Transverse colon (tissue), 4 donors: ENCODE measurements around the gene NFILZ. TPM values are rescaled to one million over a fixed set of nuclear protein-coding genes. Genes with fewer than 3 reads are reported as not detected.
A peak's percentile ranks its signal among the peaks of the same experiment; 100 is the strongest.

Experiments
- DNase-seq: peaks from one replicate; pipeline ENCODE4 v3.0.0-alpha.2; 2019
- H3K27ac ChIP-seq, 4 donors: fragments of 200-600 bp; sonication (generic); 2 replicates each; pipeline ENCODE4 v1.5.1; 2016 to 2018; ENCODE audit warnings: inconsistent platforms in 4 of 4
- H3K27me3 ChIP-seq: fragments of 200-600 bp; sonication (generic); 2 replicates; pipeline ENCODE4 v1.5.1; 2017; ENCODE audit warnings: inconsistent platforms
- H3K36me3 ChIP-seq, 4 donors: fragments of 200-600 bp; sonication (generic); 2 replicates each; pipeline ENCODE4 v1.5.1; 2017 to 2019; ENCODE audit warnings: inconsistent platforms in 4 of 4
- H3K4me1 ChIP-seq, 4 donors: fragments of 200-600 bp; sonication (generic); 2 replicates each; pipeline ENCODE4 v1.5.1; 2017 to 2020; ENCODE audit warnings: inconsistent platforms in 4 of 4
- H3K4me3 ChIP-seq, 4 donors: fragments of 200-600 bp; sonication (generic); 1 replicate in 1 of 4; 2 replicates in 3 of 4; pipeline versions ENCODE4 v1.5.1 to v1.6.1; 2017 to 2019; ENCODE audit warnings: inconsistent platforms in 4 of 4
- H3K9me3 ChIP-seq, 2 donors: fragments of 200-600 bp; sonication (generic); 2 replicates each; pipeline ENCODE4 v1.5.1; 2017 to 2019; ENCODE audit warnings: inconsistent platforms in 2 of 2
- CTCF ChIP-seq, 5 experiments: fragments of 200-600 bp in 3 of 5; fragments of 450-650 bp in 2 of 5; sonication (generic) in 3 of 5; IDR thresholded peaks; 1 replicate in 2 of 5; 2 replicates in 3 of 5; pipeline ENCODE4 v1.5.1; 2016 to 2017; ENCODE audit warnings: antibody characterized with exemption in 5 of 5, inconsistent platforms in 3 of 5, mild to moderate bottlenecking in 2 of 5, moderate library complexity in 1 of 5
- EP300 ChIP-seq: sonication (generic); formaldehyde crosslinking; IDR thresholded peaks from one replicate; pipeline ENCODE4 v1.6.1; 2017; ENCODE audit warnings: antibody characterized with exemption, low read depth
- POLR2A ChIP-seq: fragments of 450-650 bp; IDR thresholded peaks from one replicate; pipeline ENCODE4 v1.6.1; 2016; ENCODE audit warnings: antibody characterized with exemption, mild to moderate bottlenecking, moderate library complexity
- POLR2AphosphoS5 ChIP-seq, 3 donors: sonication (generic); formaldehyde crosslinking; IDR thresholded peaks; one replicate each; pipeline ENCODE4 v1.6.1; 2016; ENCODE audit warnings: antibody characterized with exemption in 3 of 3
- WGBS, 2 donors: methylation state at CpG; one replicate each; pipeline ENCODE4 v1.1.5; 2018; ENCODE audit warnings: low coverage in 1 of 2; 5-methylcytosine and 5-hydroxymethylcytosine counted together
- in situ Hi-C, 4 donors: fragments of 200-750 bp; cut with MboI; loops; one replicate each; pipeline versions ENCODE4 v1.15.0 to v1.15.1; 2017; ENCODE audit warnings: low sequenced_read_pairs in 3 of 4, low pct_ligation_motif_present in 1 of 4, low pct_unique_long_range_greater_than_20kb in 1 of 4
- intact Hi-C: fragments of 100-400 bp; cut with DNase I; formaldehyde crosslinking; loops from one replicate; pipeline ENCODE4 v1.15.1; 2023; ENCODE audit warnings: low total_unique reads
- total RNA-seq, 4 donors: library from RNA; depleted of rRNA; stranded (reverse); fragments of >200 nt; gene quantifications; one replicate each; pipeline ENCODE4 v1.1.0, GENCODE V29; 2016

The NFILZ gene
- total RNA-seq, 4 donors from 2014 or later, result not detected

- Histone ChIP-seq H3K4me1 (peaks cover 0 to 20% (median 2%) of the 10 kb centered on the region in 4 donors), H3K36me3 (no peaks in the 10 kb centered on the region), H3K27me3 (no peaks in the 10 kb centered on the region), H3K4me3 (no peak overlapping the region), H3K9me3 (no peaks in the 10 kb centered on the region), H3K27ac (peak overlapping the region in 2 of 4 donors; percentile 29 to 40)
- intact Hi-C loops (loop anchor here (10.0 kb wide), 1 partner anchor 65 kb away; the partner anchor contains the start of gene MYO1F), in situ Hi-C loops (no loop called here)
- DNase-seq, result no peak
- TF ChIP-seq POLR2A, result no peak
- WGBS, 2 donors, result 59% methylated on average over 8 of the region's 8 CpGs; no CpG with 5 or more reads in 1 of the 2 donors
Observed at GRCh38 chr19:8639821-8640401, 9.5 kb downstream of the NFILZ start.

GRCh38 chr19:8640402-8641004, 10.1 kb downstream of the NFILZ start:
- no peaks in the 10 kb centered on the region for H3K9me3 ChIP-seq
- no peaks in the 10 kb centered on the region for H3K36me3 ChIP-seq
- intact Hi-C loops, result loop anchor here (10.0 kb wide), 1 partner anchor 66 kb away; the partner anchor contains the start of gene MYO1F
- peak; percentile 36 for DNase-seq
- TF ChIP-seq POLR2A, result no peak
- TF ChIP-seq POLR2AphosphoS5 (IDR thresholded peaks at IDR 0.05), result no peak
- no peak for TF ChIP-seq CTCF (IDR thresholded peaks at IDR 0.05)
- no peak for TF ChIP-seq EP300
- peak overlapping the region in 2 of 4 donors; percentile 19 to 25 for H3K27ac ChIP-seq
- no peak overlapping the region for H3K4me3 ChIP-seq
- H3K27me3 ChIP-seq, result no peaks in the 10 kb centered on the region
- WGBS, 2 donors, result 45% methylated on average over 12 of the region's 12 CpGs; no CpG with 5 or more reads in 1 of the 2 donors
- H3K4me1 ChIP-seq, result peaks cover 0 to 20% (median 2%) of the 10 kb centered on the region in 4 donors
- in situ Hi-C loops, result no loop called here

GRCh38 chr19:8641221-8641907, 10.9 kb downstream of the NFILZ start:
- Histone ChIP-seq H3K4me1 (peaks cover 0 to 20% (median 2%) of the 10 kb centered on the region in 4 donors), H3K36me3 (no peaks in the 10 kb centered on the region), H3K27me3 (no peaks in the 10 kb centered on the region), H3K9me3 (no peaks in the 10 kb centered on the region), H3K4me3 (no peak overlapping the region), H3K27ac (no peak overlapping the region)
- in situ Hi-C loops (no loop called here), intact Hi-C loops (loop anchor here (10.0 kb wide), 1 partner anchor 67 kb away; the partner anchor contains the start of gene MYO1F)
- TF ChIP-seq EP300 (no peak), CTCF (IDR thresholded peaks at IDR 0.05) (no peak), POLR2A (no peak), POLR2AphosphoS5 (IDR thresholded peaks at IDR 0.05) (no peak)
- DNase-seq, result no peak
- 82 to 83% methylated on average over 2 of the region's 2 CpGs for WGBS, 2 donors

GRCh38 chr19:8641908-8642547, 11.6 kb downstream of the NFILZ start:
- H3K9me3 ChIP-seq, result no peaks in the 10 kb centered on the region
- no peak overlapping the region for H3K4me3 ChIP-seq
- H3K4me1 ChIP-seq, result peaks cover 0 to 20% (median 2%) of the 10 kb centered on the region in 4 donors
- TF ChIP-seq EP300, result no peak
- peak; percentile 44 to 55 (median 50) for TF ChIP-seq CTCF (IDR thresholded peaks at IDR 0.05)
- WGBS, 2 donors, result 0 to 50% methylated on average over 2 to 4 of the region's 4 CpGs
- no peak overlapping the region for H3K27ac ChIP-seq
- in situ Hi-C loops, result no loop called here
- no peaks in the 10 kb centered on the region for H3K27me3 ChIP-seq
- H3K36me3 ChIP-seq, result no peaks in the 10 kb centered on the region
- intact Hi-C loops, result loop anchor here (10.0 kb wide), 1 partner anchor 67 kb away; the partner anchor contains the start of gene MYO1F
- DNase-seq, result no peak
